ACHN (cell line): ENCODE results near the gene ASB7.

Experiments used
- DNase-seq: peaks from one replicate; pipeline ENCODE4 v3.0.0-alpha.2; 2015
- in situ Hi-C: cut with HindIII; loops from 2 replicates; pipeline ENCODE4 v1.10.0; 2017; ENCODE audit warnings: low sequenced_read_pairs, low pct_ligation_motif_present, low pct_unique_long_range_greater_than_20kb

The ASB7 gene

DNA sequence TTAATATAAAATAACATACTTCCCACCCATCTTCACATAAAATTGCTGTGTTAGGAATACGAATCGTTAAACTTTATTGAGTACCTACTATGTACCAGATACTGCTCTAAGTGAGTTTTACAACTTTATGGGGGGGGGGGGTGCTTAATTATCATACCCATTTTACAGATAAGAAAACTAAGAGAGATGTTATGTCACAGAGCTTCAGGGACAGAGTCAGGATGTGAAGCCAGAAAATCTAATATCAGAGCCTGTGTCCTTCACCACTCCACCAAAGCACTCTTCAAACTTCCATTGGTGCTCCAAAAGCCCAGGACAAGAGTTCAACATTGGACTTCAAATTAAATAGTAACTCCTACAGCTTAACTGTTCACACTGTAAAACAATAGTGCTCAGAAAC, 9.0 kb upstream of the ASB7 start:
- no peak for DNase-seq
- in situ Hi-C loops = no loop called here

GRCh38 chr15:100595964-100596363, 6.4 kb upstream of the ASB7 start:
- no peak for DNase-seq
- in situ Hi-C loops = no loop called here

GRCh38 chr15:100596792-100597191, 5.6 kb upstream of the ASB7 start:
- in situ Hi-C loops = no loop called here
- no peak for DNase-seq

DNA sequence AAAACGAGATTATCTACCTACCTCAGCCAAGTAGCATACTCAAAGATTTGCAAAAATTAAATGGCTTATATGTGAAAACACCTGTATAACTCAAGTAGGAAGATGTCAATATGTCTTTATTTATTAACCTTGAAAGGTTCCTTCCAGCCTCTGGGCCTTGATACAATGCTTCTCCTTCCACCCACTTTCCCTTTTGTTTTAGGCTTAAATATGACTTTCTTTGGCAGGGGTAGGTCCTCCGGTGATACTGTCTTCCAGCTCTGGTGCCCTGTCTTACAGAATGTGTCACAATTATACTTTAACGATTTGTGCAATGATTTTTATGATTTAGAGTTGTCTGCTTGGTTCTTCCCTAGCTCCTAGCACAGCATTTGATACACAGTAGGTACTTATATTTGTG, 4.5 kb upstream of the ASB7 start:
- no peak for DNase-seq
- in situ Hi-C loops = no loop called here

- in situ Hi-C loops = no loop called here
- no peak for DNase-seq
These were observed 3.7 kb upstream of the ASB7 start for GRCh38 chr15:100598655-100599054.

DNA sequence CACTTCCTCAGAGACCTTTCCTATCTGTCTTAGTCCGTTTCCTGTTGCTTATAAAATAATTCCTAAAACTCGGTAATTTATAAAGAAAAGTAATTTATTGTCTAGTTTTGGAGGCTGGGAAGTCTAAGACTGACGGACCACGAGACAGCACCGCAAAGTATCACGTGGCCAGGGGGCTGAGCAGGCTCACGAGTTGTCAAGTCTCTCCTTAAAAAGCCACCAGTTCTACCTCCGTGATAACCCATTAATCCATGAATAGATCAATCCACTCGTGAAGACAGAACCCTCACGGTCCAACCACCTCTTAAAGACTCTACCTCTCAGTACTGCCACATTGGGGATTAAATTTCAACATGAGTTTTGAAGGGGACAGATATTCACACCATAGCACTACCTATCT, 1.2 kb upstream of the ASB7 start:
- in situ Hi-C loops = no loop called here

DNA sequence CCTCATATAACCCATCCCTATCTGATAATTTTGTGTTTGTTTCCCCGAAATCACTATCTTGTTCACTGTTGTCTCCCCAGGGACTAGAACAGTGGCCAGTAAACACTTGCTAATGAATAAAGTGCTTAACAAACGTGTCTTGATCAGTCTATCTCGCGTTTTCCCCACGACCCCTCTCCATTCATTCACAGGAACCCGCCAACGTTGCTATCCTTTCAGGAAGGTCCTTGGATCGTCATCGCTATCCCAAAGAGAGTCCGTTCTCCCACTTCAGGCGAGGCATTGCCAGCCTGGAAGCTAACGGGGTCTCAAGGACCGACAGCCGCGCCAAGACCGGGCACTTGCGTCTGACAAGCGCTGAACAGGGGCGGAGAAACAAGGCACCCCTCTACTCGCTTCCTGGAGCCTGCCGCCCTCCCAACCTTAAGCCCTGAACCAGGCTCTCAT, 749 bp upstream of the ASB7 start:
- in situ Hi-C loops = no loop called here
- no peak for DNase-seq

More for the DNA sequence above, 1.2 kb upstream of the ASB7 start:
- peak; percentile 11 for DNase-seq

GRCh38 chr15:100602823-100603393, 519 bp downstream of the ASB7 start:
- DNase-seq = peak; percentile 47

GRCh38 chr15:100612539-100612938, 10.2 kb downstream of the ASB7 start:
- DNase-seq = no peak
- in situ Hi-C loops = no loop called here

More at GRCh38 chr15:100602823-100603393, 519 bp downstream of the ASB7 start:
- in situ Hi-C loops = no loop called here

DNA sequence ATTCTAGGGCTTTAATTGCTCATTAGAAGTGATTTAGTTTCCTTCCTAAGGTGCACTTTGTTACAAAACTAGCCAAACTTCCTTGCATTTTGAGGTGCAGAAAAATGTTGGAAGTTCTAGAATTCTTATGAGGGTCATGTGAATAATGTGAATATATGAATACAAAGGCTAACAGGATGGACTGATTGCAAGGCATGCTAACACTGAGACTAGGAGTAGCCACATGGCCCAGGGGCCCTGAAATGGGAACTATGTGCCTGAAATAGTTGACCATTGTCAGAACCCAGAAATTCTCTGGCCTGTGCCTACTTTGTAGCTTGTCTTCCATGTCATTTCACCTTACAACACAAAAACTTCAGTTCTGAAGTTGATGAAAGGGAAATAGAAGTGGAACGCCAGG, 10.8 kb downstream of the ASB7 start:
- DNase-seq = no peak
- in situ Hi-C loops = no loop called here

- in situ Hi-C loops = no loop called here
- no peak for DNase-seq
These were observed 11.9 kb downstream of the ASB7 start for GRCh38 chr15:100614336-100614735.

GRCh38 chr15:100614918-100615317, 12.5 kb downstream of the ASB7 start:
- no peak for DNase-seq

DNA sequence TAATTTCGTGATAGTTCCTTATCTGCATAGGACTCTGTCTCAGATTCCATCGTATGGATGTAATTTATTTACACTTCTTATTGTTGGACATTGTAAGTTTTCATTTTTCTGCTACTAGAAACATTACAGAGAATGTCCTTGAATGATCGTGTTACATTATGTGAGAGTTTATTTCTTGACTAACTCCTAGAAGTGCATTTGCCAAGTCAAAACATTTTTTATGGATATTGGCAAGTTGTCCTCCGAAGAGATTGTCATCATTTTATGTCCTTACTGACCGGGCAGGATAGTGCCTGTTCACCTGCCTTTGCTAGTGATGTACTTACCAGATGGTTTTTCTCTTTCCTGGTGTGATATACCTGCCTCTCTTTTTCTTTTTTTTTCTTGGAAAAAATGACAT, 13.4 kb downstream of the ASB7 start:
- DNase-seq = no peak
- in situ Hi-C loops = no loop called here

More at GRCh38 chr15:100614918-100615317, 12.5 kb downstream of the ASB7 start:
- in situ Hi-C loops = no loop called here

DNA sequence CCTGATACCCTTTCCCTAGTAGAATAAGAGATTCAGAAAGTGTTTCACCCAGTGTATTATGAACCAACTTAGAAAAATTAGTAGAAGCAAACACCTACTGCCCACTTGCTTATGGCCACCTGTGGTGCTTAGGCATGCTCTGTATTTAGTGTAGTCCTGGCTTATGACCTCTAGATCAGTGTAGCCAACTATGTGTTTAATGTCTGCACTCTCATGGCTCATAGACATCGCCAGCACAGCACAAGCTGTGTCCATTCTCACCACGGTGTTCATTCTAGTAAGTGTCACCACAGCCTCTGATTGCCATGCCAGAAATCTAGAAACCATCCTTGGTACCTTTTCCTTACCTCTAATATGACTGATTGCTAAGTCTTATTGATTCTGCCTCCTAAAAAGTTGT, 14.3 kb downstream of the ASB7 start:
- no peak for DNase-seq
- in situ Hi-C loops = no loop called here

DNA sequence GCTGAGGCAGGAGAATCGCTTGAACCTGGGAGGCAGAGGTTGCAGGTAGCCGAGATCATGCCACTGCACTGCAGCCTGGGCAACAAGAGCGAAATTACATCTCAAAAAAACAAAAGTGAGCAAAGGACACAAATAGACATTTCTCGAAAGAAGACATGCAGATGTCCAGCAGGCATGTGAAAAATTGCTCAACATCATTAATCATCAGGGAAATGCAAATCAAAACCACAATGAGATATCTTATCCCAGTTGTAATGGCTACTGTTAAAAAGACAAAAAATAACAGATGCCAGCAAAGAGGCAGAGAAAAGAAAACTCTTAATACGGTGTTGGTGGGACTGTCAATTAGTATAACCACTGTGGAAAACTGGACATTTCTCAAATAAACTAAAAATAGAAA, 20.9 kb downstream of the ASB7 start:
- no peak for DNase-seq
- in situ Hi-C loops = no loop called here

DNA sequence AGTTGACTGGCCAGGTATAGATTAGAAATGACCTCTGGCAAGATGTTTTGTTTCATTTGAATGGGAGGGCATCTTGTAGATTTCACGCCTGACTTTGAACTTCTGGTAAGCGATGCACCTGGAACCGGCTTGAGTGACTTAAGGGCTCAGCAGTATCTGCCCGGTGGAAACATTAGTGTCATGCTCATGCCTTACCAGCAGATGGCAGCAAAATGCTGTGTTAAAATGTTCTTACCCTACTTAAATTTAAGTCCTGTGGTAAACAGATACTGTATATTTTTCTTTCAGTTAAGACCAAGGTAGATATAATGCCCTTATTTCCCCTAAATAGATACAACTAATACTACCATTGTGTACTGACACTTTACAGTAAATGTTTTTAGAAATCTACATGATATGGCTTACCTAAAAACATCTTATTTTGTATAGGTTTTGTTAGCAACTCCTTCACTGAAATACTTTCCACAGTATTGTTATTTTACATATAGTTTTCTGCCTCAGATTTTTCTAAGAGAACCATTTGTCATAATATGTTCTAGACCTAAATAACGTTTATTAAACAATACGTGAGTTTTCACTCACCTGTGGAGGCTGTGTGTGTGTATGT, 25.5 kb downstream of the ASB7 start:
- DNase-seq = peak; percentile 65
- in situ Hi-C loops = no loop called here

- DNase-seq = no peak
- in situ Hi-C loops = no loop called here
These were observed 26.4 kb downstream of the ASB7 start for GRCh38 chr15:100628746-100629145.

DNA sequence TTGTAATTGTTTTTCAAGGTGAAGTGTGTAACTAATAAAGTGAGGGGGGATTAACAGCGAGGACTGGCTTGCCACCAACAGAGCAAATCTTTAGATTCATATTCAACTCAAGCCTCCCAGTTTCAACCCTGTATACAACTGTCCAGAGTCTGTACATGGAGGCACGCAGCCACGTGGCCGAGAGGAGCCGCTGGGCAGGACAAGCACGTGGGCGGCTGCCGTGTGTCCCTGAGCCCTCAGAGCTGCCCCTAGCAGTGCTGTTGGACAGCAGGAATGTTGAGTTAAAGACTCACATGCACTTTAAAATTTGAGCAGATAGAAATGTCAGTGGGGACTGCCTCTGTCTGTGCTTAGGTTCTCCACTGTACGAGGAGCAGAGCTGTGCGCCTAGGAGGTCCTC, 29.4 kb downstream of the ASB7 start:
- in situ Hi-C loops = no loop called here
- DNase-seq = no peak

- in situ Hi-C loops = no loop called here
- DNase-seq = no peak
These were observed 31.3 kb downstream of the ASB7 start for GRCh38 chr15:100633763-100634075.

DNA sequence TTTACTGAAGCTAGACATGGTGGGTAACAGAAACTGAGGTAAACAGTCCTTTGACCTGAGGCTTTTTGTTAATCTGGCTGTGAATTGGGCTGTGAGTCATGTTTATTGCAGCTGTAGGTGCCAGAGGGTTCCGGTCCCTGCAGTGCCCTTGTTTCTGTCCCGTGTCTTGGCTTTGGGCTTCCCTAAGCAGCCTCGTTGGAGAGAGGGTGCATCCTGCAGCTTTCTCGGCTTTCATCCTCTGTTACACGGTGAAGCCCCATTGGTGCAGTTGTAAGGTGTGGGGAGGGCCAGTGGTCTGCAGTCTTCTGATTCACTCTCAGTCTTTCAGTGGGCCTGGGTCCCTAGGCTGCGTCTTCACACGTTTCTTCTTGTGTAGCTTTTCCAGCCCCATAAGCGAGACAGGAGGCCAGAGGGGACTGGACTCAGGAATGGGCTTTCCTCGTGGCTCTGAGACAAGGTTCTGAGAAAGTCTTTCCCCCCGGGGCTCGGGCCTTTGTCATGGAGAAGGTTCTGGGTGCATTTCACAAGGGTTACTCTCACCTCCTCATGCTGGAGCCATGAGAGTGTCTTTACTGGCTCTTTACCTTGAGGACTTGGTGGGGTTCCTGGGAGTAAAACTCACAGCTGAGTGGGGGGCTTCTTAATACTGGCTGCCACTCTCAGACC, 33.1 kb downstream of the ASB7 start:
- in situ Hi-C loops = no loop called here
- no peak for DNase-seq
